Calu3 (cell line): ENCODE data around the gene PLEKHM3. TPM values are rescaled to one million over a fixed set of nuclear protein-coding genes. Genes with fewer than 3 reads are reported as not detected.

Source experiments
- BruUV-seq: library from RNA; stranded (reverse); fragments of 400-500 nt; replicated peaks from 2 replicates; lab custom pipeline; 2021; lab: Mats Ljungman, UMichigan
- CTCF ChIA-PET: fragments of 300-600 bp; sonication (Branson Sonifier 250); formaldehyde crosslinking; loops from one replicate; lab custom pipeline; 2022; ENCODE audit warnings: antibody characterized with exemption; lab: Charles Lee
- DNase-seq: peaks from one replicate; pipeline ENCODE4 v3.0.0; 2022
- H3K27ac Mint-ChIP-seq: one replicate; pipeline ENCODE4 v1.8.0; 2022; ENCODE audit warnings: mixed read lengths; ENCODE audit not compliant: unreplicated experiment
- H3K27me3 Mint-ChIP-seq: one replicate; pipeline ENCODE4 v1.8.0; 2022; ENCODE audit warnings: mixed read lengths; ENCODE audit not compliant: unreplicated experiment
- H3K36me3 Mint-ChIP-seq: one replicate; pipeline ENCODE4 v1.8.0; 2022; ENCODE audit warnings: mild to moderate bottlenecking, moderate library complexity, mixed read lengths; ENCODE audit not compliant: insufficient read depth, unreplicated experiment
- H3K4me1 Mint-ChIP-seq: one replicate; pipeline ENCODE4 v1.8.0; 2022; ENCODE audit warnings: mild to moderate bottlenecking, low read depth, mixed read lengths; ENCODE audit not compliant: unreplicated experiment
- H3K4me3 Mint-ChIP-seq: one replicate; pipeline ENCODE4 v1.8.0; 2022; ENCODE audit warnings: mild to moderate bottlenecking, low read depth, moderate library complexity, mixed read lengths; ENCODE audit not compliant: unreplicated experiment
- H3K9me3 Mint-ChIP-seq: one replicate; pipeline ENCODE4 v1.8.0; 2022; ENCODE audit warnings: low read depth, mixed read lengths; ENCODE audit not compliant: unreplicated experiment
- CTCF ChIP-seq: fragments of 200-600 bp; IDR thresholded peaks from one replicate; pipeline ENCODE4 v1.8.0; 2022; ENCODE audit warnings: antibody characterized with exemption; ENCODE audit not compliant: unreplicated experiment
- intact Hi-C: fragments of 100-400 bp; cut with micrococcal nuclease; formaldehyde crosslinking; loops from one replicate; pipeline ENCODE4 v1.10.0; 2022; ENCODE audit not compliant: unreplicated experiment
- total RNA-seq: library from RNA; stranded (reverse); gene quantifications from 2 replicates; pipeline ENCODE4 v1.2.3, GENCODE V29; 2022

PLEKHM3 gene
- total RNA-seq, 1 experiment from 2014 or later = 8.0 TPM

GRCh38 chr2:207937253-207937652 is 88.1 kb downstream of the PLEKHM3 start:
- DNase-seq = no peak
- Mint-ChIP-seq H3K9me3 (no peaks in the 10 kb centered on the region), H3K27ac (no peak overlapping the region), H3K4me1 (peaks cover 16% of the 10 kb centered on the region), H3K4me3 (no peak overlapping the region), H3K27me3 (no peaks in the 10 kb centered on the region), H3K36me3 (no peaks in the 10 kb centered on the region)
- CTCF ChIA-PET = interaction anchor here (0.7 kb wide), 1 partner anchor 1168 kb away, joined by 3 read pairs; no protein-coding TSS in a partner anchor
- no peak for TF ChIP-seq CTCF
- no TSS peak for BruUV-seq
- intact Hi-C loops = no loop called here

GRCh38 chr2:207936380-207936779 is 88.9 kb downstream of the PLEKHM3 start:
- no peak for TF ChIP-seq CTCF
- Mint-ChIP-seq H3K36me3 (no peaks in the 10 kb centered on the region), H3K27ac (no peak overlapping the region), H3K9me3 (no peaks in the 10 kb centered on the region), H3K4me1 (peaks cover 16% of the 10 kb centered on the region), H3K4me3 (no peak overlapping the region), H3K27me3 (no peaks in the 10 kb centered on the region)
- intact Hi-C loops = no loop called here
- BruUV-seq = no TSS peak
- CTCF ChIA-PET = interaction anchor here (0.6 kb wide), 1 partner anchor 145 kb away, joined by 11 read pairs; no protein-coding TSS in a partner anchor
- no peak for DNase-seq

GRCh38 chr2:207935991-207936370 is 89.3 kb downstream of the PLEKHM3 start:
- H3K27me3 Mint-ChIP-seq = no peaks in the 10 kb centered on the region
- no peak for TF ChIP-seq CTCF
- H3K4me1 Mint-ChIP-seq = peaks cover 20% of the 10 kb centered on the region
- DNase-seq = no peak
- H3K27ac Mint-ChIP-seq = no peak overlapping the region
- intact Hi-C loops = no loop called here
- no TSS peak for BruUV-seq
- no peaks in the 10 kb centered on the region for H3K9me3 Mint-ChIP-seq
- H3K36me3 Mint-ChIP-seq = no peaks in the 10 kb centered on the region
- CTCF ChIA-PET = interaction anchor here (0.6 to 1.2 kb wide), 2 partner anchors 17 to 144 kb away, joined by 3 to 11 read pairs; no protein-coding TSS in a partner anchor
- H3K4me3 Mint-ChIP-seq = no peak overlapping the region

- H3K27ac Mint-ChIP-seq = no peak overlapping the region
- no peak overlapping the region for H3K4me3 Mint-ChIP-seq
- CTCF ChIA-PET = interaction anchor here (0.5 to 1.2 kb wide), 3 partner anchors 13 to 144 kb away, joined by 3 to 11 read pairs (median 3); no protein-coding TSS in a partner anchor
- no TSS peak for BruUV-seq
- TF ChIP-seq CTCF = no peak
- DNase-seq = no peak
- H3K4me1 Mint-ChIP-seq = peaks cover 27% of the 10 kb centered on the region
- no peaks in the 10 kb centered on the region for H3K36me3 Mint-ChIP-seq
- H3K27me3 Mint-ChIP-seq = no peaks in the 10 kb centered on the region
- no peaks in the 10 kb centered on the region for H3K9me3 Mint-ChIP-seq
- intact Hi-C loops = no loop called here
Measured at GRCh38 chr2:207935121-207935990, 90.0 kb downstream of the PLEKHM3 start.
